Right ventricle myocardium superior (tissue), 1 donor: ENCODE measurements around the gene POMT1. TPM values are rescaled to one million over a fixed set of nuclear protein-coding genes. Genes with fewer than 3 reads are reported as not detected.

Experiments
- ATAC-seq: fragments of 200-7000 bp; cut with Tn5 transposase; one replicate; pipeline ENCODE4 v1.9.1; 2020; ENCODE audit warnings: mild to moderate bottlenecking; ENCODE audit not compliant: poor library complexity
- DNase-seq: peaks from one replicate; pipeline ENCODE4 v3.0.0-alpha.2; 2020
- intact Hi-C: fragments of 100-400 bp; cut with DNase I; formaldehyde crosslinking; loops from one replicate; pipeline ENCODE4 v1.11.2; 2022
- total RNA-seq: library from RNA; stranded (reverse); fragmentation: NEBNext Ultra II Directional; extraction: Animal tissue kit (Norgen Biotek cat#: 25700); gene quantifications from one replicate; pipeline ENCODE4 v1.2.1, GENCODE V29; 2021
- donor health status: DM: no; HTN: yes; CAD: no; lungs with severe emphysema.

The POMT1 gene
- total RNA-seq, 1 donor from 2014 or later, result 21.8 TPM

DNA sequence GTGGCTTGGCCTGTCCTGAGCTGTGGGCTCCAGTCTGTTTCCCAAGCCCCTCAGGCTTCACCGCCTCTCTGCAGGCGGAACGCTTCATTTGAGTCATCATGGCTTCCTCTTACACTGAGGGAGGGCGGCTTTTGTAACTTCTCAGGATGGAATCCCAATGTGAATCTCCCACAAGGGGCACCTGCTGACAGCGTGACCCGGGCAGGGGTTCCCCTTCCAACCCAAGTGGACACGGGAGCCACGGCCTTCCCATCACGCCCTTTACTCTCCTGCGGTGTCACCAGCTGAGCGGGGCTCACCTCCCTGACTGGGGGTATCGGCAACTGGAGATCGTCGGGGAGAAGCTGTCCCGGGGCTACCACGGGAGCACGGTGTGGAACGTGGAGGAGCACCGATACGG, 15.8 kb downstream of the POMT1 start:
- DNase-seq (no peak), ATAC-seq (no peak)
- intact Hi-C loops, result no loop called here

- DNase-seq, result no peak
- intact Hi-C loops, result no loop called here
- no peak for ATAC-seq
These were observed 17.8 kb downstream of the POMT1 start for GRCh38 chr9:131520503-131520902.

DNA sequence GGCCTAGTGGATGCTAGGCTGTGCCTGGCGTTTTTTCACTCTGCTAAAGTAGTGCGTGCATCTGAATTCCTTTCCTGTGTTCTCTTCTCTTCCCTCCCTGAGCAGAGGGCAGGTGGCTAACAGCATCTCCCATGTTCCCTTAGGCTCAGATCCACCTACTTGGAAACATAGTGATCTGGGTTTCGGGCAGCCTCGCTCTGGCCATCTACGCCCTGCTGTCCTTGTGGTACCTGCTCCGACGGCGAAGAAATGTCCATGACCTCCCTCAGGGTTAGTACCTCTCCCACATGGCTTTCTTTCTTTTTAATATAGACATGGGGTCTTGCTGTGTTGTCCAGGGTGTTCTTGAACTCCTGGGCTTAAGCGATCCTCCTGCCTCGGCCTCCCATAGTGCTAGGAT, 18.5 kb downstream of the POMT1 start:
- ATAC-seq, result no peak
- intact Hi-C loops, result no loop called here
- DNase-seq, result no peak

GRCh38 chr9:131521822-131522221, 19.1 kb downstream of the POMT1 start:
- ATAC-seq (no peak), DNase-seq (no peak)
- intact Hi-C loops, result no loop called here

GRCh38 chr9:131522257-131523085, 19.8 kb downstream of the POMT1 start:
- no peak for ATAC-seq

GRCh38 chr9:131523086-131523388, 20.3 kb downstream of the POMT1 start:
- ATAC-seq (no peak), DNase-seq (no peak)
- intact Hi-C loops, result no loop called here

More at GRCh38 chr9:131522257-131523085, 19.8 kb downstream of the POMT1 start:
- intact Hi-C loops, result no loop called here
- no peak for DNase-seq

DNA sequence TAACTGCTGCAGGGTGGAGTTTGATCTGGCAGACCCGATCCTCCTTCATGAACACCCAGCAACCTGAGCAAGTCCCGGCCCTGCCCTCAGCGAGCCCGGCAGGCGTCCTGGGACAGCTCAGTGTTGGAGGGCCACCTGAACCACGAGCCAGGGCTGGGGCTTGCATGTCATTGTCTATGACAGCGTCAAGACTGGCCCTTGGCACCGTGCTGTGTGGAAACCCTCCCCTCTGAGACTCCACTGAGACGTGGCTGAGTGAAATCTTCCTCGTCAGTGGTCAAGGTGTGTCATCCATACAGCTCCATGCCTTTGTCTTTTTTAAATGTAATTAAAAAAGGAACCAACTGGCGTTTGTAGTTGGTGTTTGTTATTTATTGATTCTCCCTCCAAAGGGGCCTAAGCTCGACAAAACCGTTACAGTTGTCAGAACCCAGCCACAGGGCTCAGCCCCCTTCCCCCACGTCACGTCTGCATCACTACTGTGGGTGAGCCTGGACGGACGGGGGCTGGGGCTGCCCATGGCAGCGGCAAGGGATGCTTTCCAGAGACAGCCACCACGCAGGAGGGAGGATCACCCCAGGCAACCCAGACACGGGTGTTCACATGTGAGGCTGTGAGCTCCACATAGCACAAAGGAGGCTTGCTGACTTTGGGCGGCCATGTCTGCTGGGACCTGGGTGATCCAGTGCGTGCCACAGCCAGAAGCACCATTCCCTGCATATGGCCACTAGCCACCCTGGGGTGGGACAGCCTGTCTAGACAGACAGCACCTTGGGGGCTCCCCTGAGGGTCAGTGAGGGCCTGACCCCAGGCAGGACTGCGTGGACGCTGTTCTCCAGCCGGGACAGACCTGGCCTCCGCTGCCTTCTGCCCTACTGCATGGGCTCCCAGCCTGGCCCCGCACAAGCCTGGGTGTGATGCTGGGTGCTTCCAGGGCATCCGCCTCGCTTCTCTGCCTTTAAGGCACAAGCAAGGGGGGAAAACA, 21.0 kb downstream of the POMT1 start:
- DNase-seq (no peak), ATAC-seq (peak; percentile 7)
- intact Hi-C loops, result no loop called here

DNA sequence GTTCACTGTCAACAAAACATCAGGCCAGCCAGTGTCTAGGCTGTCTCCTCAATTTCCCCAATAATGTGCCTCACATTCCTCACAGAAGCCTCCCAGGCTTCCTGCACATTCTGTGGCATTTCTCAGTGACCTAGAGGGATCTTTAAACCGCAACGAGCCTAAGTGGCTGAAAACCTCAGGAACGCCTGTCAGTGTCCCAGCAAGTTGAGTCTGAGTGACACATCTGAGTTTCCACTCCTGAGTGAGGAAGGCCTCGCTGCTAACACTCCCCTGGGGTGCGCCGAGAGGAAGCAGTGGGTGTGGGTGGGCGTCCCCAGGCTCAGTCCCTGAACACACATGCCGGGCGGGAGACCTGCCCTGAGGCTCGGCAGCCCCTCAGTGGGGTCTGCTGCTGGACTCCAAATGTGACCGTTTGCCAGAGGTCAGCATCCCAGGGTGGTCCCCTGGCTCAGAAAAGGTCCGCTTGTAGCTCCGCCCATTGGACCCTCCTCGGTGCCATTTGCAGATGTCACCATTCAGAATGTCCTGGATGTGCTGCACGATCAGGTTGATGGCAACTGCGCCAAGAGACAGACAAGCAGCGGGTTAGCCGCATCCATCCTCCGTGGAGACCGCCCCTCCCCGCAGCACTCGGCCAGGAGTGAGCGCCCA, 22.1 kb downstream of the POMT1 start:
- DNase-seq (no peak), ATAC-seq (no peak)
- intact Hi-C loops, result no loop called here

GRCh38 chr9:131525643-131526565, 23.2 kb downstream of the POMT1 start:
- intact Hi-C loops, result no loop called here
- no peak for ATAC-seq
- DNase-seq, result no peak

GRCh38 chr9:131528186-131528585, 25.5 kb downstream of the POMT1 start:
- DNase-seq, result no peak
- no peak for ATAC-seq
- intact Hi-C loops, result no loop called here

DNA sequence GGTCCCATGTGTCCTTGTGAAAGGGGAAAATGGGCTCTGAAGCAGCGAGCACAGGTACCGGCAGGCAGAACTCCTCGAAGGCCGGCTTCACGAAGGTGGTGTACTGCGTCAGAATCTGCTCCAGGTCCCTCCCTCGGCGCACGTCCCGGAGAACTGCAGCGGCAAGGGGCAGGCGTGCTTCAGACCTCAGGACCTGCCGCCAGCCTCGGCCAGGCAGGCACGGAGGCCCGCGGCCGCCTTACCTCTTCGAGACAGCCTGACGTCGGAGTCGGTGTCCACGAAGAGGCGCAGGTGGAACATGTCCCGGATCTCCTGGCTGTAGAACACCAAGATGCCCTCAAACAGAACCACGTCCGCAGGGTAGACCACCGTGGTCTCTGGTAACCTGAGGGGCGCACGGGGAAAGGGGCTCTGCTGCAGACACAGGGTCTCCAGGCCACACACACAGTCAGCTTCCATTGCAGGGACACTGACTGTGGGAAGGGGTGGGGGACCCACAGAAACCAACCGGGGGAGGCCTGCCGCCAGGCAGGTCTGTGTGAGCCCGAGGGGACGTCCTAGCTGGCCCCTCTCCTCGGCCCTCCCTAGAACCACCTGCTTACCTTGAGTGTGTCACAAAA, 26.3 kb downstream of the POMT1 start:
- intact Hi-C loops, result no loop called here
- DNase-seq, result no peak
- ATAC-seq, result no peak

- no peak for ATAC-seq
- intact Hi-C loops, result no loop called here
- no peak for DNase-seq
These were observed 27.2 kb downstream of the POMT1 start for GRCh38 chr9:131529597-131530545.

DNA sequence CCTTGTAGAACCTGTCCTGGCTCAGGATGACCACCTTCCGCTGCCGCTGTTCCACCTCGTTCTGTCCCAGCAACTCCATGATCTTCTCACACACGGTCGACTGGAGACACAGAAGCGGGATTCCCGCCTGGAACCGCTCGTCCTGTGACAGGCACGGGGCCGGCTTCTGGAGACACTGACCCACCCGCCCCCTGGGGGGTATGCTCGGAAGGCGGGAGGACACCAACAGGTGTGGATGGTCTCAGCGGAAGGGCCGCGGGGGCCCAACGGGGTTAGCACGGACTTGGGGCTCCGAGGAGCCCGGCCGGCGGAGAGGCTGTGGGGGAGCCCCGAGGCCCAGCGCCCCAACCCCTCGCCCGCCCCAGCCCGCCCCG, 27.8 kb downstream of the POMT1 start:
- peak; percentile 62 for DNase-seq

DNA sequence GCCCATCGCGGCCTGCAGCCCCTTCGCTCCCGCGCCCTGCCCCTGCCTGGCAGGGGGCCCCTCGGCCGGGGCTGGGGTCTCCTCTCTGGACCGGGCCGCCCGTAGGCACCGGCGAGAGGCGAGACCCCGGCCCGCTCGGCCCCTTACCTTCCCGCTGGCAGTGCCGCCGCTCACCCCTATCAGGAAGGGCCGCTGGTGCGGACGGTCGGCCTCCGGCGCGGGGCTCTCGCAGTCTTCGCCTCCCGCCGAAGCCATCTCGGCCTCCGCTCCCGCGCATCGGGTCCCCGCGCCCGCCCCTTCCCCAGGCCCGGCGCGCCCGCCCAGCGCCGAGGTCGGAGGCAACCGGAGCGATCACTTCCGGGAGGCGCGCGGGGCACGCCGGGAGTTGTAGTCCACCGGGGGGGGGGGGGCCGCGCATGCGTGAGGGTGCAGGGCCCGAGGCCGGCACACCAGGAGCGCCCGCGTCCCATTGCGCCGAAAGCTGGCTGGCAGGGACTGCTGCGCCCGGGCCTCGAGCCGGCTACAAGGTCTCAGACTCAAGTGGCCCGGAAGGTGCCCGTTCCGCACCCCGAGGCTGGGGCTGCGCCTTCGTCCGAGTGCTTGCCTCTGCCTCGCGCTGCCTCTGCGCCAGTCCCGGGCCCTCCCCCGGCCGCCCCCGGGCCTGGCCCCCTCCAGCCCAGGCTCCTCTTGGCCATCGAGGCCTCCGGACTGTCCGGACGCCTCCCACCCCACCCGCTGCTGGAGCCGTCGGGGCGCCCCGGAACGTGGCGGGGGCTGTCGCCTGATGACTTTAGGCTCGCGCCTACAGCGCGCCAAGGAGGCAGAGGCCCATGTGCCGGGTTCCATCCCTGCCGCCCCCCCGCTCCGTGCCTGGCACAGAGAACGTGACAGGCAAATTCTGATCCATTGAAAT, 28.5 kb downstream of the POMT1 start, which contains the start of gene UCK1:
UCK1 (minus strand) TSS at position 344 of the 913 bp plus-strand sequence; CDS start at position 255, 89 bp downstream.
- DNase-seq, result peak; percentile 88
- intact Hi-C loops, result no loop called here
- peak; percentile 98 for ATAC-seq

More for the DNA sequence above, 27.8 kb downstream of the POMT1 start:
- peak; percentile 25 for ATAC-seq
- intact Hi-C loops, result no loop called here

DNA sequence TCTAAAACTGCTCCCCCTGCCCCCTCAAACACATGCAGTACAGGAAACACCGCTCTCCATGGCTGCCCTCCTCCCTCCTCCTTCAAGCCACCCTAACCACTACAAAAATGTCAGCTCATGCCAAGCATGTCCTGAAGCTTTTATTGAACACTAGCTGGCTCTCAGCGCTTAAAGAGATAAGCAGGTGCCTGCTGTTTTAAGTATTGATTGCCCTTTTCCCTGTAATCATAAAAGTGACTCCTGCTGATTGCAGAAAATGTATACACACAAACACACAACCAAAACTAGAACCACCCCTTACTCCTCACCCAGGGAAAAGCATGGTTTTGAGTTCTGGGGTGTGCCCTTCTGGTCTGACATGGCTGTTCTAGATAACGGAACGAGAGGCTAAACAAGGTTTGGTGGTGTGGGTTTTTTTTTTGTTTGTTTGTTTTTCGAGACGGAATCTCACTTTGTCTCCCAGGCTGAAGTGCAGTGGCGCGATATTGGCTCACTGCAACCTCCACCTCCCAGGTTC, 32.1 kb downstream of the POMT1 start:
- DNase-seq, result no peak
- intact Hi-C loops, result no loop called here

DNA sequence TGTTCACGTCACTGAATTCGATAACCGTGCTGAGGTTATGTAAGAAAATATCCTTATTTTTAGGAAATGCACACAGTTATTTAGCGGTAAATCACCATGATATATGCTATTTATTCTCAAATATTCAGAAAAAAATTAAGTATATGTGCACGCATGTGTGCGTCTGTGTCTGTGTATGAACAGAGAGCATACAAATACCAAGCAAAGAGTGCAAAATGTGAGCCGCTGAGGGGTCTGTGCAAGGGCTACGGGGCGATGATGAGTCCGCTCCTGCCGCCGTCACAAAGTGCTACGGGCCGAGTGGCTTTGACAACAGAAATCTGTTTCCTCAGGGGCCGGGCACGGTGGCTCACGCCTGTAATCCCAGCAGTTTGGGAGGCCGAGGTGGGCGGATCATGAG, 35.2 kb downstream of the POMT1 start:
- ATAC-seq (no peak), DNase-seq (no peak)
- intact Hi-C loops, result no loop called here

More for the DNA sequence above, 32.1 kb downstream of the POMT1 start:
- ATAC-seq, result no peak
